ENCODE data around the gene PRMT7.

The PRMT7 gene

DNA sequence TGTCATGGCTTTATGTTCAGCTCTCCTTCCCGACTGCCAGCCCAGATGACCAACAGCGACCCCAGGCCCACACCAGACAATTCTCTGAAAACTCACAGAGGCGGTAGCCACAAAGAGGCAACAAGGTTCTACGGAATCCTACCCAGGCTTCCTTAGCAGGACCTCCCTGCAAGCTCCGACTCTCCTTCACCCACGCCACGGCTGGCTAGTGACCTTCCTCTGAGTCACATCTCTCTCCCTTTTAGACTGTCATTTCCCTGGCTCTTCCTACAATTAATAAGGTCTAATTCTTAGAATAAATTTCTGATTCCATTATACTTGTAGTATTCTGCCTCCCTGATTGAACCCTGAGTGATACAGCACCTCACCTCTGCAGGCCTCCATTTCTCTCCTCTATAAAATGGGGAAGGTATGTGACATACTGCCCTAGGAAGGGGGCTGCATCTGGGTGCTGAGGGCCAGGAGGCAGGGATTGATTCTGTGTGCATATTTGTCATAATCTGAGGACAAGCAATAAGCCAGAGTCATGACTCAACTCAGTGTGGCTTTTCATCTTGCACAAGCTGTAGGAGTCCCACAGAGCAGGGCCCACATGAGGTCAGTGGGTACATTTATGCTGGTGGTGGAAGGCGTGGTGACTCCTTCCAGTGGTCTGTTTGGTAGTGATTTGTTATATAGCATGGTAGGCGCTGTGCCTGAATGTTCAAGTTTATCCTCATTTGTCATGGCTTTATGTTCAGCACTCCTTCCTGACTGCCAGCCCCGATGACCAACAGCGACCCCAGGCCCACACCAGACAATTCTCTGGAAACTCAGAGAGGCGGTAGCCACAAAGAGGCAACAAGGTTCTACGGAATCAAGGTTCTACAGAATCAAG is 91.3 kb downstream of the PRMT7 start:
- DNase-seq, result no peak

GRCh38 chr16:68402748-68403040 is 91.9 kb downstream of the PRMT7 start:
- DNase-seq, result no peak

GRCh38 chr16:68403177-68403576 is 92.4 kb downstream of the PRMT7 start:
- DNase-seq, result no peak

GRCh38 chr16:68403704-68404103 is 92.9 kb downstream of the PRMT7 start:
- DNase-seq, result no peak

- DNase-seq, result no peak
These were observed 94.0 kb downstream of the PRMT7 start for GRCh38 chr16:68404736-68405345.

DNA sequence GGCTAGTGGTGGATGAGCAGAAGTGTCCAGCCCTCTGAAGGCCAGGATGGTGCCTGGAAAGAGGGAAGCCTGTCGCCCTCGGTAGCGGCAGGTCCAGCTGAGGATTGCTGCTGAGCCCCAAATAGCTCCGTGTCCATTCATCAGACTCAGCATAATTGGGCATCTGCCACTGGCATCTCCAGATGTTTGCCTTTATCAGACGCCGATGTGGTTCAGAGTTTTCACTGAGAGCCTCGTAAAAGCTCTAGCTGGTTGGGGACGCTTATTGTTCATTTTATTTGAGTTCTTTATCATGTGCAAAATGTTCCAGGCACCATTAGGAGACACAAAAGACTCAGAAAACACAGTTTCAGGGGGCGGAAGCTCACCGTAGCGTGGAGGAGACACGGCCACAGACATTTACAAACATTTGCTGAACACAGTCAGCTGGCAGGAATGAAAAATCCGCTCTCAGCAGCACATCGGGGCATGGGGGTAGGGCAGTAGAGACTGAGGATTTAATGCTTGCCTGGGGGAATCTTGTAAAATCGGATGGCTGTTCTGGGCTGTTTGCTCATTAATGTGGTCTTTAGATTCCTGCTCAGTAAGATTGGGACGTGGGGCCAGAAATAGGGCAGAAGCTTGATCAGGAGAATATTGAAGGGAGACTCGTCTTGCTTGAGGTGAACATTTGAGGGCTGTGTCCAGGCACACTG is 95.8 kb downstream of the PRMT7 start:
- DNase-seq, result no peak
